Cardiac fibroblast (primary cell): Measurements from ENCODE around the gene PM20D1.

Source experiments
- DNase-seq, 2 donors: peaks; one replicate each; pipeline versions ENCODE4 v3.0.0 to v3.0.0-alpha.2; 2010; ENCODE audit warnings: low read depth in 2 of 2
- H3K4me3 ChIP-seq, 2 donors: replicated peaks in 1 of 2; 1 replicate in 1 of 2; 2 replicates in 1 of 2; pipeline ENCODE4 v1.5.1; 2011; ENCODE audit warnings: low read depth in 2 of 2, low read length in 2 of 2, mild to moderate bottlenecking in 2 of 2, moderate library complexity in 1 of 2
- TF ChIP-seq, protein P1 (sequence below): IDR thresholded peaks from one replicate; pipeline ENCODE4 v1.5.1; 2011; ENCODE audit warnings: low read depth, mild to moderate bottlenecking, low read length, inconsistent platforms

PM20D1 gene

DNA sequence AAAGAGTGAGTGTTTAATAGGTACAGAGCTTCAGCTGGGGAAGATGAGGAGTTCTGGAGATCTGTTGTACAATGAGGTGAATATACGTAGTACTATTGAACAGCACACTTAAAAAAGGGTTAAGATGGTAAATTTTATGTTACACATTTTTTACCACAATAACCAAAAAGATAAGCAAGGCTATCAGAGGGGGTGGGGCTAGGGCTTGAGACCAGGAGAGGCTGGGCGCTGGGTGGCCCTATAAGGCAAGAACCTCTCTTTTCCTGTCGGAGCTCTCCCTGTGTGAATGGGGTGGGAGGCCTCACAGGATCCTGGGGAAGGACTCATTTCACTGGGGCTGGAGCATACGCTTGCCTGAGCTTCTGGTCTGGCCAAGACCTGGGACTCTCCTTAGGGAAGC is 45.9 kb downstream of the PM20D1 start:
- no peak overlapping the region for H3K4me3 ChIP-seq
- no peak for DNase-seq
- TF ChIP-seq, protein P1, sequence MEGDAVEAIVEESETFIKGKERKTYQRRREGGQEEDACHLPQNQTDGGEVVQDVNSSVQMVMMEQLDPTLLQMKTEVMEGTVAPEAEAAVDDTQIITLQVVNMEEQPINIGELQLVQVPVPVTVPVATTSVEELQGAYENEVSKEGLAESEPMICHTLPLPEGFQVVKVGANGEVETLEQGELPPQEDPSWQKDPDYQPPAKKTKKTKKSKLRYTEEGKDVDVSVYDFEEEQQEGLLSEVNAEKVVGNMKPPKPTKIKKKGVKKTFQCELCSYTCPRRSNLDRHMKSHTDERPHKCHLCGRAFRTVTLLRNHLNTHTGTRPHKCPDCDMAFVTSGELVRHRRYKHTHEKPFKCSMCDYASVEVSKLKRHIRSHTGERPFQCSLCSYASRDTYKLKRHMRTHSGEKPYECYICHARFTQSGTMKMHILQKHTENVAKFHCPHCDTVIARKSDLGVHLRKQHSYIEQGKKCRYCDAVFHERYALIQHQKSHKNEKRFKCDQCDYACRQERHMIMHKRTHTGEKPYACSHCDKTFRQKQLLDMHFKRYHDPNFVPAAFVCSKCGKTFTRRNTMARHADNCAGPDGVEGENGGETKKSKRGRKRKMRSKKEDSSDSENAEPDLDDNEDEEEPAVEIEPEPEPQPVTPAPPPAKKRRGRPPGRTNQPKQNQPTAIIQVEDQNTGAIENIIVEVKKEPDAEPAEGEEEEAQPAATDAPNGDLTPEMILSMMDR: no peak

DNA sequence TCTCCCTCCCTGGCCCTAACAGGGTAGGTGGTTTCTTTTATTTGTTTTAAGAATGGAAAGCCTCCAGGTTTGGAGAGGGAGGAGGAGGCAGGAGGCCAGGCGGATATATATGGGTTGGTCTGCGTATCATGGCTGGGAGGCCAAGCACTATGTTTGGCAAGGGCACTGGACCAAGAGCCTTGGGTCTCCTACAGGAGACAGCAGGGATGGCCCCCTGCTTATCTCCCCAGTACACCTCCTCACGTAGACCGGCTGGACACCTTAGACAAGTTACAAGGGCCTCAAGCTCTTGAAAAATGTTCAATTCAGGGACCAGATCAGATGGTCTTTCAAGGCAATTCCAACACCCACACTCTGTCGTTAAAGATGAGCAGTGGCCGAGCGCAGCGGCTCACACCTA is 47.9 kb downstream of the PM20D1 start:
- no peak overlapping the region for H3K4me3 ChIP-seq
- TF ChIP-seq, protein P1: no peak
- no peak for DNase-seq

DNA sequence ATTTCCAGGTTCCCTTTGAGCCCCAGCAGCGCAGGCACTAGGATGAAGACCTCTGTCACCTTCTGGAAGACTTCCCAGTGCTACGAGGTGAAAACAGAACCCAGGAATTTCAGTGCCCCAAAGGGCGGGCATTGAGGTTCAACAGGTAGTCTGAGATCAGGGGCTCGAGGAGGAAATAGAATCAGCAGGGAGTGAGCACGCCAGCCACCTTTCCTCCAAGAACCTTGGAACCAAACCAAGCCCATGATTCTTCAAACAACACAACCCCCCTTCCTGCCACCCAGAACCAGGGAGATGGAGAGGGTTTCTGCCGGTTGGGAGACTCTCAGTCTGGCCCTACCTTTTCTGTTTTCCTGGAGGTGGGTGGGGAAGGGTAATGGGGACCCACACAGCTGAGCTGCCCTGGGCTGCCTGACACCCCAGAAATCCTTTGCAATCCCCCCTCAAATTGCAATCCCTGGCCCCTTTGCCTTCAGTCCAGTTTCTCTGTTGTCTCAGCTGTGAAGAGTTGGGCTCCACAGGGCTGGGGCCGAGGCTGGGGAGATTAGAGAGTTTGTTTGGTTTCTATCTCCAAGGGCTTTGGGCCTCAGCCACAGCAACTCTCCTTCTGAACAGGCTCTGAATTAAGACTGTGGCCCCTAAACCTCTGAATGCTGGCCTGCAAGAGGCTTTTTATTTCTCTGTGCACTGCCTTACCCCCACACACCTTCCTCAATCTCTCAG is 48.8 kb downstream of the PM20D1 start:
- DNase-seq: no peak
- TF ChIP-seq, protein P1: no peak
- no peak overlapping the region for H3K4me3 ChIP-seq

DNA sequence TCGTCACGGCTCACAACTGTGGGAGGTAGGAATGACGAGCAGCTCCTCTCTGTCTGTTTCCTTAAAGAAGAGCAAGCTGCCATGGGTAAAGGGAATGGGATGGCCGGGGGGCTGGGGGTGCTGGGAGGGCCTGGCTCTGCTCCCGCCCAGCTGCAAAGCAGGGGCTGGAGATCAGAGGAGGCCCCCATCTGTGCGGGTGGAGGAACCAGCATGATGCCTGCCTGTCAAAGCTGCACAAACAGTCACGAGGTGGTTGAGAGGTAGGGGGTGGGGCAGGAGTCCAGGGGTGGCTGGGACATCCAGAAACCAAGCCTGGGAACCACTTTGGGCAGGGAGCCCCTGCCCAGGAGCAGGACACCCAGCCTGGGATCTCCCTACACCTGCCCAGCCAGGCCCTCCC is 49.5 kb downstream of the PM20D1 start:
- no peak for DNase-seq
- no peak overlapping the region for H3K4me3 ChIP-seq
- TF ChIP-seq, protein P1: no peak

DNA sequence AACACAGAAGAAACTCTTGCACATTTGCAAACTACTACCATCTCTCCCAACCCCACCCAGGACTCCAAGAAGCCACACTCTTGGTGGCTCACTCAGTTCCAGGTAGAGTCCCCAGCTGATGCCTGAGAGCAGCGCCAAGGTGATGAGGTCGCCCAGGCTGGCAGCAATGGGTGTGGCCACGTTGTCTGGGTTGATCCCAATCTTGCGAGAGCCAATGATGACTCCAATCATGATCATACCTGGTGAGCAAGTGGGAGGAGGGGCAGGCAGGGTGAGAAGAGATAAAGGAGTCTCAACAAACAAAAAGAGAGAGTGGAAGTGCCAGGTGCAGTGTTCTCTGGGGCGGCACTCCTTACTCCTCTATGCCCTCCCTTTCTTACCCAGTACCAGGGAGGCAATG is 51.4 kb downstream of the PM20D1 start:
- TF ChIP-seq, protein P1: no peak
- H3K4me3 ChIP-seq: no peak overlapping the region
- no peak for DNase-seq

DNA sequence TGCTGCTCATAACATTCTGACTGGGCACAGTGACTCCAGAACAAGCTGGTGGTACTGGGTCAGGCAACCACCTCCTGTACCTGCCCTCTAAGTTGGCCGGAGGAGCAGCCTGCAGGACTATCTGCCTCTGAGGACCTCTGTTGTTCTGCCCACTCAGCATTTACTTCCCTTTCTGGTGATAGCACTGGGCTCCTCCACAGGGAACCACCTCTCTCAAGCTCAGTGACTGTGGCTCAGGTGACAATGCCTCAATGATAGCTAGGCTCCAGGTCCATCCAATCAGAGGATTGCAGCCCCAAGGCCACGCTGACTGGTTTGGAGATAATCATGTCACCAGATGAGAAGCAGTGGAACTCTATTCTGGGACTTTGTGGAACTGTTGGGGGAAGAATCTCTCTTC is 52.8 kb downstream of the PM20D1 start:
- H3K4me3 ChIP-seq: no peak overlapping the region
- TF ChIP-seq, protein P1: no peak
- DNase-seq: no peak
